HEK293 (cell line): ENCODE measurements around the gene SUCO.
A peak's percentile ranks its signal among the peaks of the same experiment; 100 is the strongest.

Experiments used
- ATF2 ChIP-seq: fragments of 450-650 bp; formaldehyde crosslinking; IDR thresholded peaks from 2 replicates; pipeline ENCODE4 v1.5.1; 2016; ENCODE audit warnings: missing biosample characterization, missing genetic modification characterization, low read depth
- BCL6B ChIP-seq: fragments of 450-650 bp; formaldehyde crosslinking; IDR thresholded peaks from 2 replicates; pipeline ENCODE4 v1.5.1; 2017; ENCODE audit warnings: missing biosample characterization, missing genetic modification characterization
- IKZF3 ChIP-seq: fragments of 450-650 bp; IDR thresholded peaks from 2 replicates; pipeline ENCODE4 v1.5.0; 2018; ENCODE audit warnings: missing biosample characterization, mild to moderate bottlenecking, missing genetic modification characterization, moderate library complexity
- INSM2 ChIP-seq: fragments of 450-650 bp; formaldehyde crosslinking; IDR thresholded peaks from 2 replicates; pipeline ENCODE4 v1.5.1; 2016; ENCODE audit warnings: missing biosample characterization, missing genetic modification characterization
- PRDM1 ChIP-seq: fragments of 450-650 bp; formaldehyde crosslinking; IDR thresholded peaks from 2 replicates; pipeline ENCODE4; 2016; ENCODE audit warnings: missing biosample characterization, missing genetic modification characterization
- TCF7L2 ChIP-seq: IDR thresholded peaks from 2 replicates; pipeline ENCODE4 v1.6.1; 2011; ENCODE audit warnings: low read depth, mild to moderate bottlenecking, inconsistent platforms, low read length, moderate library complexity, borderline replicate concordance
- TRIM28 ChIP-seq: IDR thresholded peaks from 2 replicates; pipeline ENCODE4 v1.6.1; 2011; ENCODE audit warnings: low read length, control low read depth, borderline replicate concordance
- TSHZ1 ChIP-seq: fragments of 450-650 bp; formaldehyde crosslinking; IDR thresholded peaks from 2 replicates; pipeline ENCODE4 v1.5.1; 2016; ENCODE audit warnings: missing biosample characterization, missing genetic modification characterization, borderline replicate concordance
- ZBTB11 ChIP-seq: fragments of 450-650 bp; formaldehyde crosslinking; conservative IDR thresholded peaks from 2 replicates; pipeline ENCODE4 v1.5.1; 2016; ENCODE audit warnings: low read depth, missing biosample characterization, missing genetic modification characterization
- ZBTB20 ChIP-seq: fragments of 450-650 bp; formaldehyde crosslinking; IDR thresholded peaks from 2 replicates; pipeline ENCODE4 v1.5.1; 2016; ENCODE audit warnings: missing biosample characterization, missing genetic modification characterization
- ZBTB48 ChIP-seq: fragments of 450-650 bp; formaldehyde crosslinking; IDR thresholded peaks from 2 replicates; pipeline ENCODE4 v1.5.1; 2016; ENCODE audit warnings: missing biosample characterization, missing genetic modification characterization
- ZNF10 ChIP-seq: fragments of 450-650 bp; formaldehyde crosslinking; IDR thresholded peaks from 2 replicates; pipeline ENCODE4 v1.5.1; 2017; ENCODE audit warnings: missing biosample characterization, missing genetic modification characterization
- ZNF121 ChIP-seq: fragments of 450-650 bp; formaldehyde crosslinking; IDR thresholded peaks from 2 replicates; pipeline ENCODE4 v1.5.1; 2016; ENCODE audit warnings: missing biosample characterization, missing genetic modification characterization
- ZNF169 ChIP-seq: fragments of 450-650 bp; formaldehyde crosslinking; IDR thresholded peaks from 2 replicates; pipeline ENCODE4 v1.5.1; 2016; ENCODE audit warnings: missing biosample characterization, missing genetic modification characterization
- ZNF184 ChIP-seq: fragments of 450-650 bp; IDR thresholded peaks from 2 replicates; pipeline ENCODE4 v1.5.1; 2018; ENCODE audit warnings: missing biosample characterization, mild to moderate bottlenecking, missing genetic modification characterization
- ZNF2 ChIP-seq: fragments of 450-650 bp; formaldehyde crosslinking; IDR thresholded peaks from 2 replicates; pipeline ENCODE4 v1.5.1; 2016; ENCODE audit warnings: missing biosample characterization, missing genetic modification characterization
- ZNF202 ChIP-seq: fragments of 450-650 bp; formaldehyde crosslinking; IDR thresholded peaks from 2 replicates; pipeline ENCODE4 v1.5.1; 2016; ENCODE audit warnings: missing biosample characterization, missing genetic modification characterization, borderline replicate concordance
- ZNF26 ChIP-seq: fragments of 450-650 bp; formaldehyde crosslinking; IDR thresholded peaks from 2 replicates; pipeline ENCODE4 v1.5.1; 2016; ENCODE audit warnings: missing biosample characterization, missing genetic modification characterization
- ZNF423 ChIP-seq: fragments of 450-650 bp; formaldehyde crosslinking; IDR thresholded peaks from 2 replicates; pipeline ENCODE4 v1.5.1; 2016; ENCODE audit warnings: missing biosample characterization, missing genetic modification characterization
- ZNF549 ChIP-seq: fragments of 450-650 bp; IDR thresholded peaks from 2 replicates; pipeline ENCODE4 v1.5.1; 2018; ENCODE audit warnings: missing biosample characterization, missing genetic modification characterization, mild to moderate bottlenecking, inconsistent platforms, moderate library complexity
- ZNF585B ChIP-seq: fragments of 450-650 bp; formaldehyde crosslinking; IDR thresholded peaks from 2 replicates; pipeline ENCODE4 v1.5.1; 2016; ENCODE audit warnings: missing biosample characterization, missing genetic modification characterization
- ZNF639 ChIP-seq: fragments of 450-650 bp; formaldehyde crosslinking; IDR thresholded peaks from 2 replicates; pipeline ENCODE4 v1.5.1; 2016; ENCODE audit warnings: missing biosample characterization, missing genetic modification characterization
- ZNF660 ChIP-seq: fragments of 450-650 bp; IDR thresholded peaks from 2 replicates; pipeline ENCODE4 v1.5.1; 2018; ENCODE audit warnings: missing biosample characterization, mild to moderate bottlenecking, missing genetic modification characterization
- ZNF768 ChIP-seq: fragments of 450-650 bp; formaldehyde crosslinking; IDR thresholded peaks from 2 replicates; pipeline ENCODE4 v1.5.1; 2018; ENCODE audit warnings: missing biosample characterization, mild to moderate bottlenecking, missing genetic modification characterization
- ZNF777 ChIP-seq: fragments of 450-650 bp; formaldehyde crosslinking; IDR thresholded peaks from 2 replicates; pipeline ENCODE4 v1.5.1; 2017; ENCODE audit warnings: missing biosample characterization, missing genetic modification characterization, borderline replicate concordance
- ZSCAN30 ChIP-seq: fragments of 450-650 bp; IDR thresholded peaks from 2 replicates; pipeline ENCODE4 v1.5.1; 2018; ENCODE audit warnings: missing biosample characterization, mild to moderate bottlenecking, missing genetic modification characterization, moderate library complexity

The SUCO gene

GRCh38 chr1:172532183-172532699 is 709 bp upstream of the SUCO start (continued):
- TF ChIP-seq ZNF26 (no peak), ZBTB11 (tag by site-specific recombination) (peak; percentile 43; the same call in 1 of the 2 replicates), IKZF3 (tag by site-specific recombination) (no peak), ZNF768 (tag by site-specific recombination) (no peak), ZNF777 (tag by site-specific recombination) (no peak), ZBTB20 (tag by site-specific recombination) (peak; percentile 96), ZNF2 (peak; percentile 95), TSHZ1 (tag by site-specific recombination) (no peak), BCL6B (tag by site-specific recombination) (no peak), TCF7L2 (no peak), ZNF549 (no peak), ZNF184 (tag by site-specific recombination) (no peak), ZNF639 (tag by site-specific recombination) (0 out of 2 replicates have a peak, but pooled peaks have one; percentile 55), ZSCAN30 (tag by site-specific recombination) (peak; percentile 31; the same call in 1 of the 2 replicates), ZBTB48 (tag by site-specific recombination) (no peak), ZNF660 (tag by site-specific recombination) (peak; percentile 9), INSM2 (tag by site-specific recombination) (no peak; the same call in 1 of the 2 replicates), ZNF10 (no peak), TRIM28 (no peak), ATF2 (tag by site-specific recombination) (peak; percentile 88), ZNF202 (tag by site-specific recombination) (no peak), PRDM1 (tag by site-specific recombination) (peak; percentile 92), ZNF423 (no peak), ZNF585B (tag by site-specific recombination) (no peak), ZNF121 (tag by site-specific recombination) (no peak), ZNF169 (no peak)
